Upper lobe of right lung (tissue), 1 donor: ENCODE results near the gene TOPORS. TPM values are rescaled to one million over a fixed set of nuclear protein-coding genes. Genes with fewer than 3 reads are reported as not detected.
"Not testable (repeated sequence)": the region's sequence is repeated elsewhere in the genome, so short reads cannot be mapped to it uniquely, and the experiment has no call there.

Source experiments
- ATAC-seq: fragments of 200-7000 bp; cut with Tn5 transposase; one replicate; pipeline ENCODE4 v1.9.1; 2020; ENCODE audit warnings: mild to moderate bottlenecking, moderate library complexity
- DNase-seq: peaks from one replicate; pipeline ENCODE4 v3.0.0-alpha.2; 2020
- H3K27ac ChIP-seq: fragments of 200-600 bp; one replicate; pipeline ENCODE4 v1.8.0; 2022
- H3K27me3 ChIP-seq: fragments of 200-600 bp; one replicate; pipeline ENCODE4 v1.8.0; 2022; ENCODE audit warnings: mild to moderate bottlenecking
- H3K36me3 ChIP-seq: fragments of 200-600 bp; one replicate; pipeline ENCODE4 v1.8.0; 2022
- H3K4me1 ChIP-seq: fragments of 200-600 bp; one replicate; pipeline ENCODE4 v1.8.0; 2022
- H3K4me3 ChIP-seq: fragments of 200-600 bp; one replicate; pipeline ENCODE4 v1.8.0; 2022; ENCODE audit warnings: mild to moderate bottlenecking
- H3K9me3 ChIP-seq: fragments of 200-600 bp; one replicate; pipeline ENCODE4 v1.8.0; 2022
- intact Hi-C: fragments of 100-400 bp; cut with DNase I; formaldehyde crosslinking; loops from one replicate; pipeline ENCODE4 v1.11.0; 2022
- total RNA-seq: library from RNA; stranded (reverse); fragmentation: NEBNext Ultra II Directional; extraction: Animal tissue kit (Norgen Biotek cat#: 25700); gene quantifications from one replicate; pipeline ENCODE4 v1.2.1, GENCODE V29; 2021
- TF ChIP-seq, protein P1 (sequence below): fragments of 200-600 bp; IDR thresholded peaks from one replicate; pipeline ENCODE4 v1.8.0; 2022; ENCODE audit warnings: antibody characterized with exemption
- donor health status: DM: no; HTN: yes; CAD: no; lungs with severe emphysema.

The TOPORS gene
- total RNA-seq, 1 donor from 2014 or later, result 14.6 TPM

DNA sequence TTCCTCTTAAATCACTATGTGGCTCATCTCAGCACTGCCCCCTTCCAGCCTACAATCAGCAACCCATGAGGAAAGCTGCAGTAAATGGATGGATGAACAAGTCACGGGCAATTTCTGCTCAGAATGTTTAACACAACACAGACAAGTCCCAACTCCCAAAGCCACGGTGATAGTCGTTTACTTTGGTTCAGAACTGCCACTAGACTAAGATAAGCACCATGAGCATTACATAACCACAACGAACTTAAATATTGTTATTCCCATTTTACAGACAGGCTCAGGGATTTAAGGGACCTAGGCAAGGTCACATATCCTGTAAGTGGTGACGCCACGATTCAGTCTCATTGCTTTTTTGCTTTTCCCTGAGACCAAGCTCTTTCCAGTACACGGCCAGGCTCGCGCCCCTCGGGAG lies 2.2 kb downstream of the TOPORS start:
- peak overlapping the region; percentile 96 for H3K27ac ChIP-seq
- peaks cover 8% of the 10 kb centered on the region for H3K36me3 ChIP-seq
- H3K27me3 ChIP-seq, result no peaks in the 10 kb centered on the region
- intact Hi-C loops, result no loop called here
- peaks cover 22% of the 10 kb centered on the region for H3K4me1 ChIP-seq
- TF ChIP-seq, protein P1, sequence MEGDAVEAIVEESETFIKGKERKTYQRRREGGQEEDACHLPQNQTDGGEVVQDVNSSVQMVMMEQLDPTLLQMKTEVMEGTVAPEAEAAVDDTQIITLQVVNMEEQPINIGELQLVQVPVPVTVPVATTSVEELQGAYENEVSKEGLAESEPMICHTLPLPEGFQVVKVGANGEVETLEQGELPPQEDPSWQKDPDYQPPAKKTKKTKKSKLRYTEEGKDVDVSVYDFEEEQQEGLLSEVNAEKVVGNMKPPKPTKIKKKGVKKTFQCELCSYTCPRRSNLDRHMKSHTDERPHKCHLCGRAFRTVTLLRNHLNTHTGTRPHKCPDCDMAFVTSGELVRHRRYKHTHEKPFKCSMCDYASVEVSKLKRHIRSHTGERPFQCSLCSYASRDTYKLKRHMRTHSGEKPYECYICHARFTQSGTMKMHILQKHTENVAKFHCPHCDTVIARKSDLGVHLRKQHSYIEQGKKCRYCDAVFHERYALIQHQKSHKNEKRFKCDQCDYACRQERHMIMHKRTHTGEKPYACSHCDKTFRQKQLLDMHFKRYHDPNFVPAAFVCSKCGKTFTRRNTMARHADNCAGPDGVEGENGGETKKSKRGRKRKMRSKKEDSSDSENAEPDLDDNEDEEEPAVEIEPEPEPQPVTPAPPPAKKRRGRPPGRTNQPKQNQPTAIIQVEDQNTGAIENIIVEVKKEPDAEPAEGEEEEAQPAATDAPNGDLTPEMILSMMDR, result no peak
- peak overlapping the region; percentile 71 for H3K4me3 ChIP-seq
- ATAC-seq (no peak), DNase-seq (no peak)
- H3K9me3 ChIP-seq, result no peaks in the 10 kb centered on the region

DNA sequence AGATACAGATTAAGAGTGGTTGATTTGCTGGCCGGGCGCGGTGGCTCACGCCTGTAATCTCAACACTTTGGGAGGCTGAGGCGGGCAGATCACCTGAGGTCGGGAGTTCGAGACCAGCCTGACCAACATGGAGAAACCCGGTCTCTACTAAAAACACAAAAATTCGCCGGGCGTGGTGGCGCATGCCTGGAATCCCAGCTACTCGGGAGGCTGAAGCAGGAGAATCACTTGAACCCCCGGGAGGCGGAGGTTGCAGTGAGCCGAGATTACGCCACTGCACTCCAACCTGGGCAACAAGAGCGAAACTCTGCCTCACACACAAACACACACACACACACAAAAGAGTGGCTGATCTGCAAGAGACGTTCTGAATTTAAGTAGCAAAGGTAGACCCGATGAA lies 4.2 kb downstream of the TOPORS start:
- intact Hi-C loops, ATAC-seq, H3K27me3 ChIP-seq, H3K9me3 ChIP-seq, H3K4me3 ChIP-seq, DNase-seq, H3K27ac ChIP-seq: not testable (repeated sequence)
- H3K36me3 ChIP-seq, result peaks cover 14% of the 10 kb centered on the region
- H3K4me1 ChIP-seq, result peaks cover 18% of the 10 kb centered on the region

DNA sequence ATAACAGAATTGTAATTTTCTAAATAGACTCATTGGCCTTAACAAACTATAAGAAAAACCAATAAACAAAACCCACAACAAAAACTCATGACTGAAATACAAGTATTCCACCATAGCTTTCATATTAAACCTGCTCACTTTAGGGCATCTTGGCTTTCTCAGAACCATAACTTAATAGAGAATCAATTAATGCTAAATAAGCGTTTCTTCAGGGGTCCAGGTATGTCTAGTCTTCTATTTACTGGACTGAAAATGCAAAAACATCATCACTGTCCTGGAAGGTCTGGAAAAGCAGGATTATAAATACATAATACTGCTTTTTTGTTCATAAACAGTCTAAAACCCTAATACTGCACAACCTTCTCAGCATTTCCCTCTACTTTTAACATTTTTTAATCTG lies 6.5 kb downstream of the TOPORS start:
- H3K9me3 ChIP-seq, result no peaks in the 10 kb centered on the region
- H3K4me3 ChIP-seq, result no peak overlapping the region
- H3K4me1 ChIP-seq, result peaks cover 15% of the 10 kb centered on the region
- H3K27me3 ChIP-seq, result no peaks in the 10 kb centered on the region
- TF ChIP-seq, protein P1, result no peak
- ATAC-seq, result no peak
- intact Hi-C loops, result no loop called here
- DNase-seq, result no peak
- H3K27ac ChIP-seq, result no peak overlapping the region
- peaks cover 37% of the 10 kb centered on the region for H3K36me3 ChIP-seq

DNA sequence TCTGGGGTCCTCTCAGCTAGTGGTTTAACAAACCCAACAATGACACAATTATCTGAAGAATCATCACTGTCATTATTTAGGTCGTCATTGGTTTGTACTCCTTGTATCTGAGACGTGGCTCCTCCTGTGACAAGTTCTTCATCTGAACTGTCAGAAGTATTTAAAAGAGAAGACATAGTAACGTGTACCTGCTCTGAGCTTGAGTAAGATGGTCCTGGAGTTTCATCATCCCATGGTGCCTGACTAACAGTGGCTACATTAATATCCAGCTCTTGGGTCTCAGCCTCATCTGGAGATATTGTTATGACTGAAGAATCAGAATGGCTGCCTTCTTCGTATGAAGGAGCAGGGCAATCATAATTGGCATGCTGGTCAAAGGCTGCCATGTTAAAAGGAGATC lies 9.3 kb downstream of the TOPORS start:
- Histone ChIP-seq H3K27me3 (no peaks in the 10 kb centered on the region), H3K9me3 (no peaks in the 10 kb centered on the region), H3K4me3 (no peak overlapping the region), H3K36me3 (peaks cover 37% of the 10 kb centered on the region), H3K27ac (no peak overlapping the region), H3K4me1 (no peaks in the 10 kb centered on the region)
- DNase-seq, result no peak
- intact Hi-C loops, result no loop called here
- ATAC-seq, result no peak
- TF ChIP-seq, protein P1, result no peak

DNA sequence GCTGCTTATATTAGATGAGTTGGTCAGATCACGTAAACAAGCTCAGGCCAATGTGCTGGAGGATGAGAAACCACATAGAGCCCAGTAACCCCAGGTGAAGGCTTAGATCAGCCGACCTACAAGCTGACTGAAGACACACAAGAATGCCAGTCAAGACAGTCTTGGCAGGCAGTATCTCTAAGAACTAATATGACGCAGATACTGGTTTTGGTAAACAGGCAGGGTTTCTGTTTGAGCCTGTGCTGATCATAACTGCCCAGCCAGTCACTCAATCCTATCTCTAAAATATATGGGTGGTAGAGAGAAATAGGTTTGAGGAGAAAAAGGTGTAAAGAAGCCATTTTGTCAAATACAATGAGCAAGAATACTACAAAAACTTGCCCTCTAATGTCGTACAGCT lies 18.6 kb downstream of the TOPORS start:
- DNase-seq (no peak), ATAC-seq (no peak)
- TF ChIP-seq, protein P1, result no peak
- H3K27me3 ChIP-seq, result no peaks in the 10 kb centered on the region
- intact Hi-C loops, result no loop called here
- no peaks in the 10 kb centered on the region for H3K9me3 ChIP-seq
- no peak overlapping the region for H3K4me3 ChIP-seq
- no peaks in the 10 kb centered on the region for H3K4me1 ChIP-seq
- H3K36me3 ChIP-seq, result peaks cover 6% of the 10 kb centered on the region
- no peak overlapping the region for H3K27ac ChIP-seq

DNA sequence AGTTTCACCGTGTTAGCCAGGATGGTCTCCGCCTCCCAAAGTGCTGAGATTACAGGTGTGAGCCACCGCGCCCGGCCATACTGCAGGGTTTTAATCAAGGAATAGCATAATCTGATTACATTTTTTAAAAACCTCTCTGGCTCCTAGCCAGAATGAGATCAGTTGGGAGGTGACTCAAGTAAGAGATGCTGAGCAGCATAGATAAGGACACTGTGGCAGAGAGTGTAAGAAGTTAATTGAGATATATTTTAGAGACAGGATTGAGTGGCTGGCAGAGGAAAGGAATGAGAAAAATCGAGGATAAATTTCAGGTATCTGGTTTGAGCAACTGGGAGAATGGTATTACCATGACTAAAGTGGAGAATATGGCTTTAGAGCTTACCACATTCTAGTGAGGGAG lies 19.1 kb downstream of the TOPORS start:
- ATAC-seq (no peak), DNase-seq (no peak)
- Histone ChIP-seq H3K36me3 (peaks cover 6% of the 10 kb centered on the region), H3K9me3 (no peaks in the 10 kb centered on the region), H3K27ac (no peak overlapping the region), H3K27me3 (no peaks in the 10 kb centered on the region), H3K4me3 (no peak overlapping the region), H3K4me1 (no peaks in the 10 kb centered on the region)
- intact Hi-C loops, result no loop called here
- TF ChIP-seq, protein P1, result no peak
